Measurements from ENCODE around the gene SEL1L3. TPM values are rescaled to one million over a fixed set of nuclear protein-coding genes. Genes with fewer than 3 reads are reported as not detected.

Gene SEL1L3
- total RNA-seq, 1 experiment from 2014 or later: 15.7 TPM

DNA sequence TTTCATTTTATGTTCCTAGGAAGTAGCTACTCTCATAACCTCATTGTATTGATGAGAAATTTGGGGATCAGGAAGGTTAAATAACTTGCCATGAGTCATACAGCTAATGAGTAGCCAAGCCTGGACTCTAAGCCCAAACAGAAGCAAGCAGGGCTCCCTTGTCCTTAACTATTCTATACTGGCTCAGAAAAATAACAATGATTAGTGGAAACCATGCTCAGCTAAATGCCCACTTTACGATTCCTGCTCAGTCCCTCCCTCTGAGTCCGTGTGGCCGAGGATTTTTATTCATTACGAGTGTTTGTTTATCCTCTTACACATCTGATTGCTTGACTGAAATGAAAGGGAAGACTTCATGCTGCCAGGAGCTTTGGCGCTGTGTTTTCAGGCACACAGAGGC is 106.3 kb downstream of the SEL1L3 start:
- TF ChIP-seq CTCF (IDR thresholded peaks at IDR 0.05; ENCODE audit: insufficient read depth in 1 of 2, low read depth in 1 of 2, low read length in 1 of 2, severe bottlenecking in 1 of 2, unreplicated experiment in 1 of 2): no peak
- intact Hi-C loops (cut with micrococcal nuclease; ENCODE audit: unreplicated experiment): no loop called here
- Histone ChIP-seq H3K36me3 (ENCODE audit: control insufficient read depth, insufficient read depth, low read length) (no peaks in the 10 kb centered on the region), H3K27me3 (replicated peaks; ENCODE audit: control insufficient read depth, insufficient read depth, low read length) (no peaks in the 10 kb centered on the region), H3K4me3 (ENCODE audit: low read depth, low read length) (no peak overlapping the region), H3K4me1 (no peaks in the 10 kb centered on the region), H3K9me3 (no peaks in the 10 kb centered on the region)
- ChIA-PET CTCF (interaction anchor here (0.9 kb wide), 1 partner anchor 315 kb away, joined by 4 read pairs; no protein-coding TSS in a partner anchor), POLR2A (no interaction called here)
- no peaks in the 10 kb centered on the region for H3K27me3 Mint-ChIP-seq (ENCODE audit: insufficient read depth, unreplicated experiment)
- BruUV-seq (replicated peaks): no TSS peak
- DNase-seq: no peak
- no peaks in the 10 kb centered on the region for H3K4me1 Mint-ChIP-seq (ENCODE audit: low read depth, unreplicated experiment)
- no peak overlapping the region for H3K27ac Mint-ChIP-seq (ENCODE audit: unreplicated experiment)
- peaks cover 18% of the 10 kb centered on the region for H3K36me3 Mint-ChIP-seq (ENCODE audit: insufficient read depth, unreplicated experiment)
- H3K9me3 Mint-ChIP-seq (ENCODE audit: unreplicated experiment): no peaks in the 10 kb centered on the region
- no peak overlapping the region for H3K4me3 Mint-ChIP-seq (ENCODE audit: unreplicated experiment)

DNA sequence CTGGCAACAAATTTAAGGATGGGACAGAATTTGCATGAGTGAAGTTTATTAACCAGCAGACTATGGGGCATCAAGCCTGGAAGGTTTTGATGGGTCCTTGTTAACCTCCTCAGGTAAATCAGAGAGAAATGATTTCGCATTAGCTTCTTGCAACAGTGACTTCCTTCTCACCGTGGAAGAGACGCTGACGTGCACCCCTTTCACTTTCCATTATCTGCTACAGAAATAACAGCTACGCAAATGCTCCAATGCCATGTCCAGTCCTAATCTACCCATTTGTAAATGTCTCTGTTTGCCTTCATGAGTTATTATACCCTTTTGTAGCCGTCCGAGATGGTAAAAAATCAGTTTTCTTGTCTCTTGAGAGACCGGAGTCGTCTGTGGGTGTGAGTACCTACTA is 106.9 kb downstream of the SEL1L3 start:
- BruUV-seq (replicated peaks): no TSS peak
- Histone ChIP-seq H3K4me3 (ENCODE audit: low read depth, low read length) (no peak overlapping the region), H3K9me3 (no peaks in the 10 kb centered on the region), H3K27me3 (replicated peaks; ENCODE audit: control insufficient read depth, insufficient read depth, low read length) (no peaks in the 10 kb centered on the region), H3K4me1 (no peaks in the 10 kb centered on the region), H3K36me3 (ENCODE audit: control insufficient read depth, insufficient read depth, low read length) (no peaks in the 10 kb centered on the region)
- no peak for TF ChIP-seq CTCF (IDR thresholded peaks at IDR 0.05; ENCODE audit: insufficient read depth in 1 of 2, low read depth in 1 of 2, low read length in 1 of 2, severe bottlenecking in 1 of 2, unreplicated experiment in 1 of 2)
- Mint-ChIP-seq H3K27me3 (ENCODE audit: insufficient read depth, unreplicated experiment) (no peaks in the 10 kb centered on the region), H3K27ac (ENCODE audit: unreplicated experiment) (no peak overlapping the region), H3K4me3 (ENCODE audit: unreplicated experiment) (no peak overlapping the region), H3K9me3 (ENCODE audit: unreplicated experiment) (no peaks in the 10 kb centered on the region), H3K4me1 (ENCODE audit: low read depth, unreplicated experiment) (no peaks in the 10 kb centered on the region), H3K36me3 (ENCODE audit: insufficient read depth, unreplicated experiment) (peaks cover 18% of the 10 kb centered on the region)
- ChIA-PET CTCF (interaction anchor here (0.9 kb wide), 1 partner anchor 314 kb away, joined by 4 read pairs; no protein-coding TSS in a partner anchor), POLR2A (no interaction called here)
- intact Hi-C loops (cut with micrococcal nuclease; ENCODE audit: unreplicated experiment): no loop called here
- no peak for DNase-seq

DNA sequence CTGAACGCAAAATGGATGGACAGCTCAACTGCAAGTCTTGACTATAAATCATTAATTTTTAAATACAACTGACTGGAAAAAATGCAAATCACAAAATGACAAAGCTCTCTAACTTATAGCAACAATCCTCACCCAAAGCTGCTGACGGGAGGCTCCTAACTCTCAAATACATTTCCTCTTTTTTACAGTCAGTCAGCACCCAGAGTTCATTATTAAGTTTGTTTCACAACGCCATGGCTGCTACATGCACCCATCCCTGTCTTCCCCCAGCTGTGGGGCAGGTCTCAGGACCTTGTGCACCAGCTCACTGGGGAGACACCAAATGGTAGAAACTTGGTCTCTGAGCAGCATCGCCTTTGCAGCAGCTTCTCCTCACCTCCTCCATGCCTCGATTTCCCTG is 109.5 kb downstream of the SEL1L3 start:
- Mint-ChIP-seq H3K27me3 (ENCODE audit: insufficient read depth, unreplicated experiment) (no peaks in the 10 kb centered on the region), H3K4me3 (ENCODE audit: unreplicated experiment) (no peak overlapping the region), H3K9me3 (ENCODE audit: unreplicated experiment) (no peaks in the 10 kb centered on the region), H3K27ac (ENCODE audit: unreplicated experiment) (no peak overlapping the region), H3K4me1 (ENCODE audit: low read depth, unreplicated experiment) (no peaks in the 10 kb centered on the region), H3K36me3 (ENCODE audit: insufficient read depth, unreplicated experiment) (peaks cover 6% of the 10 kb centered on the region)
- Histone ChIP-seq H3K27me3 (replicated peaks; ENCODE audit: control insufficient read depth, insufficient read depth, low read length) (no peaks in the 10 kb centered on the region), H3K4me3 (ENCODE audit: low read depth, low read length) (no peak overlapping the region), H3K36me3 (ENCODE audit: control insufficient read depth, insufficient read depth, low read length) (no peaks in the 10 kb centered on the region), H3K4me1 (no peaks in the 10 kb centered on the region), H3K9me3 (no peaks in the 10 kb centered on the region)
- BruUV-seq (replicated peaks): no TSS peak
- POLR2A ChIA-PET: no interaction called here
- DNase-seq: no peak
- CTCF ChIA-PET: no interaction called here
- no peak for TF ChIP-seq CTCF (IDR thresholded peaks at IDR 0.05; ENCODE audit: insufficient read depth in 1 of 2, low read depth in 1 of 2, low read length in 1 of 2, severe bottlenecking in 1 of 2, unreplicated experiment in 1 of 2)
- intact Hi-C loops (cut with micrococcal nuclease; ENCODE audit: unreplicated experiment): no loop called here
